Stimulated activated CD4-positive, alpha-beta T cell treated with anti-CD3 and anti-CD28 coated beads, Interleukin-2, amount 100 ng/mL, for 24 hours (primary cell): ENCODE results near the gene GFPT1.
"Not testable (repeated sequence)": the region's sequence is repeated elsewhere in the genome, so short reads cannot be mapped to it uniquely, and the experiment has no call there.

ENCODE experiments used
- DNase-seq, 2 donors: peaks; one replicate each; pipeline ENCODE4 v3.0.0-alpha.2; 2020

GFPT1 gene

GRCh38 chr2:69382547-69382946, 4.5 kb downstream of the GFPT1 start:
- DNase-seq = no peak

- peak in 1 of 2 donors; percentile 25 for DNase-seq
Observed at GRCh38 chr2:69381337-69381737, 5.7 kb downstream of the GFPT1 start.

- no peak for DNase-seq
Observed at GRCh38 chr2:69380072-69380917, 6.7 kb downstream of the GFPT1 start.

DNA sequence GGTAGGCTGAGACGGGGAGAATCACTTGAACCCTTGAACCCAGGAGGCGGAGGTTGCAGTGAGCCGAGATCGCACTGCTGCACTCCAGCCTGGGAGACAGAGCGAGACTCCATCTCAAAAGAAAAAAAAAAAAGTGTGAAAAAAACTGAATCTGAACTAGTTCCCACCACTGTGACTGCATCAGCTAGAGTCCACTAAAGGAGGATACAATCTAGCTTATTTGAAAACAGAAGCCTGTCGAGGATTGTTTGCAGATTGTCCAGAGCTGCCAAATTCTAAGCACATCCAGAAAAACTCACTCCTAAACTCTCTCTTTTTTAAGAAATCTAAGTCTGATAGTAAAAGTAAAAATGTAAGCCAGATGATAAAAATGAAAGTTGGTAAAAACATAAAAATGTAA, 10.6 kb downstream of the GFPT1 start:
- no peak for DNase-seq

DNA sequence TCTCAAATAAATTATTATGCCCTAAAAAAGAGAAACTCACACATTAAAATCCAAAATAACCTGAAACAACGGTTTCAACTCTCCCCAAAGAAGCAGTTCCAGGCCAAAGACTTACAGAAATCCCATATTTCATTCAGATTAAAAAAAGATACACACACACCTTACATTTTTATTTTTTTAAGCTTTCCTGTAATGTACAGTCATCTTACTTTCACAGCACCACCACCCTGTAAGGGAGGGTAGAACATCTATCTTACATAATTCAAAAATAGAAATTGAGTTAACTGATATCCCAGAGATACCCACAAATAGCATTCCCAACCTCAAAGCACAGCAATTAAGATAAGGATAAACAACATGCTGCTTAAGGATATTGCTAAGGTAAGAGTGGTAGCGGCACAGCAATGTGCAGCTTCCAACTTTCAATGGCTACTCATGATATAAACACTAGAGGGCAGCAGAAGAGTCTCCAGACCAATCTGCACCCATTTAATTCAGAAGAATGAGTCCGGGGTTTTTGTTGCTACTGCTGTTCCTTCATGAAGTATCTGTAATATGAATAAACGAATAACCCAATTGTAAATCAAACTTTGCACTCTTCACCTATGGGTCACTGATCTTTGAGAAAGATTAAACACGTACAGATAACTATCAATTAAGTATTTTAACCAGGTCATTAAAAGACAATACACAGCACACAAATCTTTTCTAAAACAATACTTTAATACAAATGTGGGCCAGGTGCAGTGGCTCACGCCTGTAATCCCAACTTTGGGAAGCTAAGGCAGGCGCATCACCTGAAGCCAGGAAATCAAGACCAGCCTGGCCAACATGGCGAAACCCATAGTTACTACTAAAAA, 11.3 kb downstream of the GFPT1 start:
- DNase-seq = no peak

GRCh38 chr2:69372767-69373166, 14.3 kb downstream of the GFPT1 start:
- DNase-seq = no peak

DNA sequence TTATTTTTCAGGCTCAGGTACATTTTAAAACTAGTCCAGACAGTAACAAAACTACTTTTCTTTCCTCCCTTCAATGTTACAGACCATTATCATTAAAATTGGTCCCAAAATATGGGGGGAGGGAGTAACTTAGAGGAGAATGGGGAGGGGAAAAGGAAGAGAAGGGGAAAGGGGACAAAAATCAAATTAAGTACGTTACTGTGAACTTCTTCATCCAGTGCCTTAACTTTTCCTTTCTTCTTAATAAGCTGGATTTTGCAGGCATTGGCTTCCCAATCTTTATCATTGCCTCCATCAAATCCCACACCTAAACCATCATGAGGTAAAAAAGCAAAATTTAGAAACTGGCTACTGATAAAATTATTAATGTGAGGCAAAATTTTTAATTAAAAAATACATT, 17.2 kb downstream of the GFPT1 start:
- no peak for DNase-seq

GRCh38 chr2:69368588-69368987, 18.4 kb downstream of the GFPT1 start:
- no peak for DNase-seq

DNA sequence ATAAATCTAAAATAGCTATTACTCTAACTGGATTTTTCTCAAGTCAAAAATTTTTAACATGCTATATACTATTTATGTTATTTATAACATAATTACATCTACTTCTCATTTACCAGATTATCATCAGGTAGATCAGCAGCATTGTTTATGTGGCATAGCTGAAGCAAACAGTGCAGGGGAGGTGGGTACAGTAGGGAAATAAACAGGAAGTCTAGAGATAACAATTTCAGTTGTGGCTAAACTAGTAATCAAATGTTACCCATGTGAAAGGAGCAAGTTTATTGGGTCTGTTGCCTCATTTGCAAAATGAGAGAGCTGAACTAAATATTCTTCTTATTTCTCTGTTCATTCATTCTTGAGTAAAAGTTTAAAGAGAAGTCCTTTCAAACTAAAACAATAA, 27.7 kb downstream of the GFPT1 start:
- DNase-seq = no peak

- no peak for DNase-seq
Observed at GRCh38 chr2:69358914-69359313, 28.1 kb downstream of the GFPT1 start.

DNA sequence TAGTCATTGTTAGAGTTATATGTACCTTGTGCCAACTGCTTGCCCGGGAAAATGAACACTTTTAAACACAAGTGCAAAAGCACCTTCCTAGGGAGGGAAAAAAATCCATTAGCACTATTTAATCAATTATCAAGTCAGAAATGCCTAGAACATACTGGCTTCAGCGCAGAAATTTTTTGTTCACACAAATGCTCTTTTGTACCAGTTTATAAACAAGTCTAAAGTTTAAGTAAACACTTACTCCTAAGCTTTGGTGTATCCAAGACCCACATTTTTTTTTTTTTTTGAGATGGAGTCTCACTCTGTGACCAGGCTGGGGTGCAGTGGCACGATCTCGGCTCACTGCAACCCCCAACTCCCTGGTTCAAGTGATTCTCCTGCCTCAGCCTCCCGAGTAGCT, 30.6 kb downstream of the GFPT1 start:
- DNase-seq = no peak

- not testable (repeated sequence) for DNase-seq
Observed at GRCh38 chr2:69354976-69355375, 32.1 kb downstream of the GFPT1 start.

GRCh38 chr2:69353360-69353759, 33.7 kb downstream of the GFPT1 start:
- DNase-seq = no peak

- no peak for DNase-seq
Observed at GRCh38 chr2:69348781-69349180, 38.2 kb downstream of the GFPT1 start.

- DNase-seq = no peak
Observed at GRCh38 chr2:69345434-69345833, 41.6 kb downstream of the GFPT1 start.

- DNase-seq = no peak
Observed at GRCh38 chr2:69344305-69344704, 42.7 kb downstream of the GFPT1 start.

DNA sequence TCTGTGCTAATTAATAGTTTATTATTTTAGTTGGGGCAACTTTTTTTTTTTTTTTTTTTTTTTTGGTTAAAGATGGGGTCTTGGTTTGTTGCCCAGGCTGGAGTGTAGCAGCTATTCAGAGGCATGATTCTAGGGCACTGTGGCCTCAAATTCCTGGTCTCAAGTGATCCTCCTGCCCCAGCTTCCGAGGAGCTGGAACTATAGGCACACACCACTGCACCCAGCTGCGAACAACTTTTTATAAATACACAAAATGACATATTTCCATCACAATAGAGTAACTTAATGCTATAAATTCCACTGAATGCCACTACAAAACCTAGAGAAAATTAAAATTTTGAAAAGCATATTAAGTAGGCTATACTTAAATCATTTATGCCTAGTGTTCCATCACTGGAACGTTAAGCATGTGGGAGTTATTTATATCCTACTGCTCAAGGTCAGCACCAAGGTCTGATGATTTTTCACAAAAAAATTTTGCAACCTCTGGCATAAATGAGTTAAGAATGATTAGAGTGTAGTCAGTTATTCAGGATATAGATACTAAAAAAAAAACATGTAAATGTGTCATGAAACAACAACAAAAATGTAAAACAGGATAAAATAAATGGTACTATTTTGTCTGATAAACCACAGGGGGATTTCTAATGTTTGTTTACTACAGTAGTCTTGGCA, 46.8 kb downstream of the GFPT1 start:
- DNase-seq = no peak

GRCh38 chr2:69335311-69335710, 51.7 kb downstream of the GFPT1 start:
- DNase-seq = no peak

- DNase-seq = no peak
Observed at GRCh38 chr2:69333352-69333751, 53.7 kb downstream of the GFPT1 start.

GRCh38 chr2:69330781-69331180, 56.2 kb downstream of the GFPT1 start:
- no peak for DNase-seq

- no peak for DNase-seq
Observed at GRCh38 chr2:69322631-69323030, 64.4 kb downstream of the GFPT1 start.

GRCh38 chr2:69316550-69316949, 70.5 kb downstream of the GFPT1 start:
- no peak for DNase-seq

- DNase-seq = no peak
Observed at GRCh38 chr2:69315160-69315761, 71.8 kb downstream of the GFPT1 start.
